AG09309 (cell line): Measurements from ENCODE around the gene PAPLN.

ENCODE experiments used
- DNase-seq: peaks from one replicate; pipeline ENCODE4 v3.0.0-alpha.2; 2010; ENCODE audit warnings: low read depth
- H3K4me3 ChIP-seq: 2 replicates; pipeline ENCODE4 v1.5.1; 2011; ENCODE audit warnings: mild to moderate bottlenecking, low read depth, low read length, moderate library complexity; ENCODE audit not compliant: control insufficient read depth
- CTCF ChIP-seq: IDR thresholded peaks from 2 replicates; pipeline ENCODE4 v1.5.1; 2011; ENCODE audit warnings: mild to moderate bottlenecking, low read depth, low read length, inconsistent platforms; ENCODE audit not compliant: insufficient read depth, control insufficient read depth; ENCODE audit errors: missing control alignments

The PAPLN gene

GRCh38 chr14:73203527-73203926 is 33.8 kb upstream of the PAPLN start:
- no peak for TF ChIP-seq CTCF
- no peak for DNase-seq
- no peak overlapping the region for H3K4me3 ChIP-seq

DNA sequence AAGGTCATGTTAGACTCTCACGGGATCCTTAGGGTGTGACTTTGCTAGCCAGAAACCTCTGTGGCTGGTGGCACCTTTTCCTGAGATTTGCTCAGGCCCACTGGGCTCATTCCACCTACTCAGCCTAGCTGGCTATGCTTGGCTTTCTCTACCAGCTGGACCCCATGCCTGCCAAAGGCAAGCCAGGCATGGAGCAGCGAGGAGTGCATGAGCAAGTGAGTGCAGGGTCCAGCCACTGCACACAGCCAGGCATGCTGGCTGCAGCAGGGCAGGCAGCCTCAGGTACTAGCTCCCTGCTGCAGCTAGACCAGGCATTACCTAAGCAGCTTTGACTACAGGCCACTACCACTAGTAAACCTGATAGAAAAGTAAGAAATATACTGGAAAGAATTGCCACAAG is 29.7 kb upstream of the PAPLN start:
- no peak for DNase-seq
- no peak overlapping the region for H3K4me3 ChIP-seq
- TF ChIP-seq CTCF, result no peak

DNA sequence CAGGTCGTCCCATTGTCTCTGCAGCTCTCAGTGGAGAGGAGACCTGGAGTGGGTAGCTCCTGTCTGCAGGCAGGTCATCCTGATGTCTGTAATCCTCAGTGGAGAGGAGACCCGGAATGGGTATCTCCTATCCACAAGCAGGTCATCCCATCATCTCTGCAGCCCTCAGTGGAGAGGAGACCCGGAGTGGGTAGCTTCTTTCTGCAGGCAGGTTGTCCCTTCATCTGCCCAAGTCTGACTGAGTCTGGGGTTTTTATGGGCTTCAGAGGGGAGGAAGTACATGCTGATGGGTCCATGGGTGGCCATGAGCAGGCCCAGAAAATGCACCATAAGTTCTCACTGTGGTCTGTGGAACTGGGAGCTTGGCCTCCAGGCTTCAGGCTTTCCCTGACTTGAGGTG is 28.9 kb upstream of the PAPLN start:
- DNase-seq, result no peak
- H3K4me3 ChIP-seq, result no peak overlapping the region
- no peak for TF ChIP-seq CTCF

DNA sequence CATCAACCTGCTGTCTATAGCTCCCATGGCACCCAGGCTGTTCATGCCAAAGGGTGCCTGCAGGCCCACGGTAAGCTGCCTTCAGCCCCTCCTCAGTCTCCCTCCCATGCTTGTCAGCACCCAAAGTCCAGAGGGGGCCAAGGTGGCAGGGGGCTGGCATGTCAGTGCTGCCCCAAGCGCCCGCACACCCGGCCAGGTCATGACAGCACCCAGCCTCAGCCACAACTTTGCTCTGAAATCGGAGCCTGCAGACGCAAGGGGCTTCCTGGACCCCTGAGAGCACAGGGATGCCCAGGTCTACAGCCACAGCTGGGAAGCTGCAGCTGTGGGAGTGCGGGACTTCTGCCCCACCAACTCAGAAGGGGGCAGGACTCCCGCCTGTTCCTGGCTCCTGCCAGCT is 28.5 kb upstream of the PAPLN start:
- DNase-seq, result no peak
- H3K4me3 ChIP-seq, result no peak overlapping the region
- TF ChIP-seq CTCF, result no peak

GRCh38 chr14:73209953-73210352 is 27.4 kb upstream of the PAPLN start:
- DNase-seq, result no peak
- no peak for TF ChIP-seq CTCF
- H3K4me3 ChIP-seq, result no peak overlapping the region

GRCh38 chr14:73211251-73212040 is 25.9 kb upstream of the PAPLN start:
- no peak for TF ChIP-seq CTCF
- DNase-seq, result no peak
- no peak overlapping the region for H3K4me3 ChIP-seq
